HepG2 (cell line): ENCODE results near the gene SPACDR. TPM values are rescaled to one million over a fixed set of nuclear protein-coding genes. Genes with fewer than 3 reads are reported as not detected.
"Not testable (repeated sequence)": the region's sequence is repeated elsewhere in the genome, so short reads cannot be mapped to it uniquely, and the experiment has no call there.

Experiments used
- ATAC-seq: fragments of 200-7000 bp; cut with Tn5 transposase; 3 replicates; pipeline ENCODE4 v1.9.1; 2020; ENCODE audit warnings: mild to moderate bottlenecking, moderate library complexity
- BruUV-seq: library from RNA; stranded (reverse); fragments of 400-500 nt; replicated peaks from 2 replicates; lab custom pipeline; 2021; lab: Mats Ljungman, UMichigan
- CTCF ChIA-PET: fragments of 300-600 bp; formaldehyde crosslinking; extraction: SDS; loops from one replicate; lab custom pipeline; 2021; ENCODE audit warnings: low total read pairs, inconsistent platforms, low intra/inter-chr PET ratio; lab: Yijun Ruan, JAX
- POLR2A ChIA-PET: fragments of 350-600 bp; sonication (Branson Sonifier 250); formaldehyde crosslinking; loops from one replicate; lab custom pipeline; 2020; ENCODE audit warnings: antibody characterized with exemption, inconsistent platforms; lab: Yijun Ruan, JAX
- DNase-seq: peaks from one replicate; pipeline ENCODE4 v3.0.0-alpha.2; 2015; ENCODE audit warnings: low spot score
- FAIRE-seq: peaks from 3 replicates; lab custom pipeline; 2011; peaks lifted over from hg19 to GRCh38; lab: Jason Lieb, UNC
- H2AFZ ChIP-seq: one replicate; pipeline ENCODE4 v1.6.1; 2011; ENCODE audit warnings: low read length, inconsistent platforms
- H3K27ac ChIP-seq: fragments of 300-600 bp; 3 replicates; pipeline ENCODE4 v1.8.0; 2011; ENCODE audit warnings: mixed run types, mild to moderate bottlenecking, mixed read lengths, low read length, inconsistent platforms; ENCODE audit not compliant: insufficient read depth; ENCODE audit errors: extremely low read length
- H3K27me3 ChIP-seq, 2 experiments: fragments of 200-600 bp in 1 of 2; 2 replicates in 1 of 2; 3 replicates in 1 of 2; pipeline versions ENCODE4 v1.6.0 to v1.8.0; 2011; ENCODE audit warnings: low read length in 2 of 2, mild to moderate bottlenecking in 2 of 2, moderate library complexity in 2 of 2, inconsistent platforms in 1 of 2; ENCODE audit not compliant: insufficient read depth in 2 of 2, control insufficient read depth in 1 of 2
- H3K36me3 ChIP-seq, 2 experiments: fragments of 200-600 bp in 1 of 2; replicated peaks in 1 of 2; 2 replicates in 1 of 2; 3 replicates in 1 of 2; pipeline versions ENCODE4 v1.5.1 to v1.8.0; 2011; ENCODE audit warnings: low read length in 2 of 2, inconsistent platforms in 1 of 2; ENCODE audit not compliant: insufficient read depth in 2 of 2, control insufficient read depth in 1 of 2
- H3K4me1 ChIP-seq: 2 replicates; pipeline ENCODE4 v1.5.1; 2012; ENCODE audit warnings: low read length, inconsistent platforms; ENCODE audit not compliant: insufficient read depth
- H3K4me2 ChIP-seq: 2 replicates; pipeline ENCODE4 v1.6.0; 2011; ENCODE audit warnings: low read depth, low read length, inconsistent platforms
- H3K4me3 ChIP-seq, 3 experiments: fragments of 200-600 bp in 1 of 3; sonication (generic), shearing (Covaris generic) in 1 of 3; replicated peaks in 1 of 3; 2 replicates each; pipeline ENCODE4 v1.5.1; 2011 to 2016; ENCODE audit warnings: low read length in 3 of 3, inconsistent platforms in 2 of 3, low read depth in 2 of 3, mild to moderate bottlenecking in 2 of 3, control low read depth in 1 of 3, mixed read lengths in 1 of 3; ENCODE audit not compliant: insufficient read depth in 1 of 3
- H3K79me2 ChIP-seq: one replicate; pipeline ENCODE4 v1.6.1; 2011; ENCODE audit warnings: low read length, inconsistent platforms; ENCODE audit not compliant: insufficient read depth
- H3K9ac ChIP-seq: 2 replicates; pipeline ENCODE4 v1.6.0; 2011; ENCODE audit warnings: mild to moderate bottlenecking, low read depth, low read length, inconsistent platforms; ENCODE audit not compliant: insufficient read depth
- H3K9me3 ChIP-seq: 2 replicates; pipeline ENCODE4 v1.5.1; 2012; ENCODE audit warnings: mild to moderate bottlenecking, low read length
- H4K20me1 ChIP-seq: 2 replicates; pipeline ENCODE4 v1.6.0; 2011; ENCODE audit warnings: inconsistent platforms, mild to moderate bottlenecking, low read length, moderate library complexity; ENCODE audit not compliant: insufficient read depth
- ATAD3A ChIP-seq: sonication (generic); formaldehyde crosslinking; IDR thresholded peaks from 2 replicates; pipeline ENCODE4 v1.4.0; 2020; ENCODE audit warnings: missing genetic modification reagents
- NR1H2 ChIP-seq: sonication (generic); formaldehyde crosslinking; IDR thresholded peaks from 2 replicates; pipeline ENCODE4 v1.8.1; 2022; ENCODE audit warnings: low read depth, missing genetic modification reagents, borderline replicate concordance
- NR2F6 ChIP-seq, 2 experiments: IDR thresholded peaks; 2 replicates each; pipeline ENCODE4 v1.6.1; 2016; ENCODE audit warnings: antibody characterized with exemption in 1 of 2, mild to moderate bottlenecking in 1 of 2
- ZNF660 ChIP-seq: sonication (generic); formaldehyde crosslinking; IDR thresholded peaks from 2 replicates; pipeline ENCODE4 v1.5.1; 2020; ENCODE audit warnings: mild to moderate bottlenecking, low read depth, missing genetic modification reagents, borderline replicate concordance
- ZNF768 ChIP-seq: sonication (generic); formaldehyde crosslinking; IDR thresholded peaks from 2 replicates; pipeline ENCODE4 v1.4.0; 2020; ENCODE audit warnings: missing genetic modification reagents
- ZNF775 ChIP-seq: sonication (generic); formaldehyde crosslinking; IDR thresholded peaks from 2 replicates; pipeline ENCODE4 v1.4.0; 2020; ENCODE audit warnings: missing genetic modification reagents, mild to moderate bottlenecking, moderate library complexity, borderline replicate concordance
- ZNF816 ChIP-seq: sonication (generic); formaldehyde crosslinking; IDR thresholded peaks from 2 replicates; pipeline ENCODE4 v1.8.0; 2022; ENCODE audit warnings: missing genetic modification reagents, mild to moderate bottlenecking, borderline replicate concordance
- ZSCAN29 ChIP-seq: sonication (generic); formaldehyde crosslinking; conservative IDR thresholded peaks from 2 replicates; pipeline ENCODE4 v1.4.0; 2020; ENCODE audit warnings: mild to moderate bottlenecking, missing genetic modification reagents
- WGBS: methylation state at CpG from one replicate; pipeline ENCODE4 v1.1.6; 2017; ENCODE audit warnings: low lambda C conversion rate; 5-methylcytosine and 5-hydroxymethylcytosine counted together
- in situ Hi-C: cut with HindIII; loops from 2 replicates; pipeline ENCODE4 v1.10.0; 2017; ENCODE audit warnings: low pct_unique_long_range_greater_than_20kb; ENCODE audit not compliant: extremely low pct_ligation_motif_present
- intact Hi-C: fragments of 100-400 bp; cut with micrococcal nuclease; formaldehyde crosslinking; loops from one replicate; pipeline ENCODE4 v1.10.0; 2022; ENCODE audit not compliant: unreplicated experiment
- polyA plus RNA-seq, 8 experiments: library from polyadenylated mRNA; depleted of rRNA in 3 of 8; stranded (reverse) in 7 of 8; unstranded in 1 of 8; fragments of >200 nt; fragmentation: Illumina TruSeq in 4 of 8; extraction: Trizol in 4 of 8; gene quantifications; 2 replicates each; pipeline versions ENCODE4 v1.2.1 to v1.2.3, GENCODE V29; 2011 to 2016; ENCODE audit warnings: low read depth in 4 of 8, missing spikeins in 1 of 8, mixed read lengths in 1 of 8; ENCODE audit not compliant: insufficient read depth in 1 of 8
- total RNA-seq, 5 experiments: library from RNA; depleted of rRNA; stranded (reverse); fragments of >200 nt; fragmentation: Illumina TruSeq; extraction: Trizol; gene quantifications; 2 replicates each; pipeline ENCODE4 v1.2.3, GENCODE V29; 2016; ENCODE audit warnings: low read depth in 1 of 5

SPACDR gene
- total and polyA plus RNA-seq, 2 of the 13 experiments (the other 11 are each of a cell fraction or from before 2014, with no cell fraction given): 0.41 TPM; not detected in 1

DNA sequence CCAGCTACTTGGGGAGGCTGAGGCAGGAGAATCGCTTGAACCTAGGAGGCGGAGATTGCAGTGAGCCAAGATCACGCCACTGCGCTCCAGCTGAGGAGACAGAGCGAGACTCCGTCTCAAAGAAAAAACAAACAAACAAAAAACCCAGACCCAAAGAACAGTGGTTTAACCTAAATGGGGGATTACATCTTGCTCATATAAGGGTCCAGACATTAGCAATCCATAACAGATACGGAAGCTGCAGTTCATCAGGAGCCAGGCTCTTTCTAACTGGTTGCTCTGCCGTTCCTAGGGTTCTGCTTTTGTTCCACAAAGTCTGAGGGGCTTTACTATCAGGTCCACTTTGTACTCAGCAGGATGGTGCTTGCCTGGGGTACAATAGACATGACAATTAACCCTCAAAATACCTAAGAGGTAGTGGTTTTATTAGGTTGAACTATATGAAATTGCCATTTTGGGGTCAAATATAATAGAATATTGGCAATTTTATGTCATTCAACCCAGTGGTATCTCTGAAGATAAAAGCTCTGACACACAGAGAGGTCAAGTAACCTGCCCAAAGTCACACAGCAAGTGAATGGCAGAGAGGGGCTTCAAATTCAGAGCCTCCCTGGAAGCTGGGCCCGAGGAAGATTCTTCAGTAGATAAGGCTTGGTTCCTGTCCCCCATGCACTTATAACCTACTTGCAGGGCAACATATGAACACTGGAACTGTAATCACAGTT is 41.0 kb upstream of the SPACDR start:
- Histone ChIP-seq H3K4me3 (no peak overlapping the region), H3K79me2 (no peaks in the 10 kb centered on the region), H3K4me2 (no peak overlapping the region), H3K27ac (no peak overlapping the region), H3K4me1 (peaks cover 36% of the 10 kb centered on the region), H3K9ac (no peak overlapping the region), H4K20me1 (no peaks in the 10 kb centered on the region), H2AFZ (no peak overlapping the region), H3K9me3 (no peaks in the 10 kb centered on the region), H3K27me3 (no peaks in the 10 kb centered on the region), H3K36me3 (no peaks in the 10 kb centered on the region)
- intact Hi-C loops: no loop called here
- no peak for FAIRE-seq
- ChIA-PET POLR2A (interaction anchor here (0.7 kb wide), 1 partner anchor 48 kb away, joined by 3 read pairs; no protein-coding TSS in a partner anchor), CTCF (no interaction called here)
- DNase-seq: no peak
- ATAC-seq: no peak
- WGBS: 92% methylated on average over 9 of the region's 9 CpGs
- no TSS peak for BruUV-seq
- in situ Hi-C loops: no loop called here
- TF ChIP-seq NR2F6 (IDR thresholded peaks at IDR 0.05) (no peak), NR2F6 (CRISPR knock-in tag; IDR thresholded peaks at IDR 0.05) (no peak), ZNF816 (no peak), NR1H2 (no peak), ATAD3A (CRISPR knock-in tag) (no peak), ZNF660 (CRISPR knock-in tag) (no peak), ZNF775 (no peak), ZSCAN29 (no peak), ZNF768 (CRISPR knock-in tag) (peak; percentile 85; the same call in 1 of the 2 replicates)

DNA sequence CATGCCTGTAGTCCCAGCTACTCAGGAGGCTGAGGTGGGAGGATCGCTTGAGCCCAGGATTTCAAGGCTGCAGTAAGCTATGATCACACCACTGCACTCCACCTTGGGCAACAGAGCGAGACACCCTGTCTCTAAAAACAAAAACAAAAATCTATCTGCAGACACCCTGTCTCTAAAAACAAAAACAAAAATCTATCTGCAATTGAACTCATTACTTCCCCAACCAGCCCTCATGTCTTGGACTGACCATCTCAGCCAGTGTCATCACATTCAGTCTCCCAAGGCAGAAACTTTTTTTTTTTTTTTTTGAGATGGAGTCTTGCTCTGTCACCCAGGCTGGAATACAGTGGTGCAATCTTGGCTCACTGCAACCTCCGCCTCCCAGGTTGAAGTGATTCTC is 40.0 kb upstream of the SPACDR start:
- H3K9ac ChIP-seq, H4K20me1 ChIP-seq, H3K36me3 ChIP-seq, H3K9me3 ChIP-seq, H3K79me2 ChIP-seq, DNase-seq, H3K27me3 ChIP-seq, BruUV-seq, in situ Hi-C loops, ATAC-seq, H2AFZ ChIP-seq, H3K4me3 ChIP-seq, CTCF ChIA-PET, intact Hi-C loops, H3K4me2 ChIP-seq, FAIRE-seq, H3K27ac ChIP-seq: not testable (repeated sequence)
- WGBS: 82% methylated on average over 3 of the region's 3 CpGs
- peaks cover 29% of the 10 kb centered on the region for H3K4me1 ChIP-seq
- POLR2A ChIA-PET: interaction anchor here (0.7 kb wide), 1 partner anchor 49 kb away, joined by 3 read pairs; no protein-coding TSS in a partner anchor
